NCI-H510A (cell line): ENCODE results near the gene NR4A1.

Source experiments
- DNase-seq: peaks from one replicate; lab custom pipeline; 2025; lab: John Stamatoyannopoulos, UW

The NR4A1 gene

DNA sequence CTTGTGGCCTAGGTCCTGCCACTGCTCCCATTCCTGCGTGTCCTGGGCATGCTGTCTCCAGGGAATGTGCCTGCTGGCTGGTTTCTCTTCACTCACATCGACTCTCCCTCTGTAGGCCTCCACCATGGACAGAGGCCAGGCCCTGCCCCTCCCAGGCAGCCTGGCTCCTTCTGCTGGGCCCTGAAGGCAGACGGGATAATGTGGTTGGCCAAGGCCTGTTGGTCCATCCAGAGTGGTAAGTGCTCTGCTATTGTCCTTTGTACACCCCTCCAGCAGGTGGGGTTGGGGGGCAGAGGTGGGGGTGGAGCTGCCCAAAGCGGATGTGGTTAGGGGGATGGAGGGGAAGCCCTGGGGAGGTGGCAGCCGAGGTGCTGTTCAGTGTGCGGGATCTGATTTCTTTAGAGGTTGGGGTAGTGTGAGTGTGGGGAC lies 9.5 kb upstream of the NR4A1 start:
- no peak for DNase-seq

DNA sequence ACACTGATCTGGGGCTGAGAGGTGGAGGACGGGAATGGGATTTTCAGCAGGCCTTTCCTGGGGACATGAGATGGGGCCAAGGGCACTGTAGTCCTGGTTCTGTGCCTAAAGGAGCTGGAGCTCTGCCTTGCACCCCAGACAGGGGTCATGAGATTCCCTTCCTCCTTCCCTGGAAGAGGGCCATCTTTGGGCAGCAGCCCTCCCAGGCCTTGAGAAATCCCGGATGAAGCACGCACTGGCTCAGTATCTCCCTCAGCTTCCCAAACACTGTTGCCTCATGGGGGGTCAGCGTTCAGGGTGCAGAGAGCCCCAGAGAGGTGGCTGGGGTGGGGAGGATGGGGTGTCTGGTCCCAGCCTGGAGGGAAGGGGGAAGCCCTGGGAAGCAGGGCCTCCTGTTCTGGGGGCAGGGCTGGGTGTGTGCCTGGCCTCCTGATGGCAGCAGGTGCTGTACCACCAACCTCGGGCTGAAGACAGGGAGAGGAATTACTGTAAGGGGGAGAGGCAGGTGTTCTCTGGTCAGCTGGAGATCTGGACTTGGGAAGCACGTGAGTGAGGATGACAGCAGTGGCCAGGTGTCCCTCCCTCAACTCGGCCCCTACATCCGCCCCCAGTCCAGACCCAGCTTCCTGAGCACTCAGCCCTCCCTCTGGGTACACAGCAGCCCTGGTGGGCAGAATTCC lies 8.4 kb upstream of the NR4A1 start:
- DNase-seq: peak; percentile 41

DNA sequence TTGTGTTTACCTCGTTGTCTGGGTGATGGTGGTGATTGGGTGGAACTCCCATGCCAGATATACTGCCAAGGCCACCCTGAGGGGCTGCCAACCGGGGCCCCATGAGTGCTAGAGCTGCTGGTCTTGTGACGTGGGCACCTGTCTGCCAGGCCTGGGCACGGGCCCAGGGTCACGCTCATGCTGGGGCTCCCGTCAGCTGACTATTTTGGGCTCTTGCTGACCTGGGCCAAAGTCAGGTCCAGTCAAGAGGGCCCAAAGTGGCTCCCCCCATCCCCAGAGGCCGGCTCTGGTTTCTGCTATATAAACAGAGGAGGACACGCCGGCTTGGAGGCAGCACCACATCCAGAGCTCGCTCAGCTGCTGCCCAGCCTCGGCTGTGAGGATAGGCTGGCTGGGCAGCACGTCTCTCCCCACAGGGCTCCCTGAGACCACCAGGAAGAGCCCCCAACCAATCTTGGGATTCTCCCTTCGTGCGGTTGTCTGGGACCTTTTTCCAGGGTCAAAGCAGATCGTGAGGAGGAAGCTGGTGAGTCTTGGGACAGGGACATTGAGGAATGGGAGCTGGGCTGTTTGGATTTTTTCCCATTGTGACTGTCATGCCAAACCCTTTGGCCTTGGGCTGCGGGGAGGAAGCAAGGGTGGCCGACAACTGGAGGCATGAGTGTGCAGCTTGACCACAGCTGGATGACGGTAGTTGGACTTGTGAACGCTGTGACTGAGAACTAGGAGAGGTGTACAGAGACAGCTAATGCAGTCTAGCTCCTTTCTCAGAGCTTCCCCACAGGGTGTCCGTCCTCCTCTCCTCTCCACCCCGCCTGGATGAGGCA lies 7.6 kb upstream of the NR4A1 start:
- DNase-seq: no peak

DNA sequence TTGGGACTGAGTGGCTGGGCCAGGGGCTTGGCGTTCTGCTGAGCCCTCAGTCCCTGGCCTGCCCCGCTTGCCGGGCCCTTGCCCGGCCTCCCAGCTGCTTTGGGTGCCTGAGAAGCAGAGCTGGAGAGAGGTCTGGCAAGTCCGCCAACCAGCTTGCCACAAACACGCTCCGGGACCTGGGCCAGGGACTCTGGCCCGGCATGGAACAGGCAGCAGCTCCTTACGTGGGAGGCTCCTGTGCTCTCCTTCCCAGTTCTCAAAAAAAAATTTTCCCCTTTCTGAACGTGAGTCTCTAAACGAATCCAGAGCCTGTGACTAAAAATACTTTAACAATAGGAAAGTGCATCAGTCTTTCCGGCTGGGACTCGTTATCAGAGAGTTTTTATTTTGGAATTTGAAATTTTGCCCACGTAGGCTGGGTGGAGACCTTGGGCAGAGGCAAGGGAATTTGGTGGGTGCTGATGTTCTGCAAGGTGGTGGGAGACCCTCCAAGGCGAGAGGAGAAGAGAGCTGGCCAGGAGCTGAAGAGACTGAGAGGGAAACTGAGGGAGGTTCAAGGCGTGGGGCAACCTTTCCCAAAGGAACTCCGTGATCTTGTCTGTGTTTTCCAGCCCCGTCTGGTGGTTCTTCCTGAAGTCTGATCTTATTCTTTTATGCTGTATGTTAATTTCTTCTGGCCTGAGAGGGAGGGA lies 6.8 kb upstream of the NR4A1 start:
- no peak for DNase-seq

DNA sequence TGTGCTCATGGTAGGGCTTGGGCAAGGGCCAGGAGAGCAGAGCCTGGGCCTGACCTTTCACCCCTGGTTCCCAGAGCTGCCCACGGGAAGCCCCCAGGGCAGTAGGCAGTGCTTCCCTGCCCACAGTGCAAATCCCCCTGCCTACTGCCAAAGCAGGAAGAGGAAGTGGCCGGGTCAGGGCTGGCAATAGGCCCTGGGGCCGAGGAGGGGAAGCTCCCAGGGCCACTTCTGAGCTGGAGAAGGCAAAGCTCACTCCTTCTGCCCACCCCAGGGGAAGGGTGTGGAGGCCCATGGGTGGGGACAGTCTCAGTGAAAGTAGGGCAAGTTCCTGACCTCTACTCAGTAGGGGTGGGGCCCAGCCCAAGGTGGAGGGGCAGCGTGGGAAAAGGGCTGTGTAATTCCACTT lies 5.4 kb upstream of the NR4A1 start:
- DNase-seq: no peak

DNA sequence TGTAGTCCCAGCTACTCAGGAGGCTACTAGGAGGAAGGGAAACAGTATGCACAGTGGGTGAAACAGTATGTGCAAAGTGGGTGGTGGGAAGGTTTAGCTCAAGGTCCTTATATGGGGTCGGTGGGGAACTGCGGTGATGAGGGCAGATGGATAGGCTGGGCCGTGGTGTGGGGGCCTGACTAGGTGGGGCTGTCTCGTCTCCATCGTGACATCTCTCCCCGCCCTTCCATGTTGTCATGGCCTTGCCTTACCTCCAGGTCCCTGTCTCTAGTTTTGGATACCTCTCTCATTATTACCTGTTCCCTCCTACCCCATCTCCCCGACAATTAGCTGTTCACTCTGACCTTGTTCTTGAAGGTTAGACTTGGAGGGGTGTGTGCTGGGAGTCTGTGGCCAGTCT lies 4.4 kb upstream of the NR4A1 start:
- DNase-seq: no peak

DNA sequence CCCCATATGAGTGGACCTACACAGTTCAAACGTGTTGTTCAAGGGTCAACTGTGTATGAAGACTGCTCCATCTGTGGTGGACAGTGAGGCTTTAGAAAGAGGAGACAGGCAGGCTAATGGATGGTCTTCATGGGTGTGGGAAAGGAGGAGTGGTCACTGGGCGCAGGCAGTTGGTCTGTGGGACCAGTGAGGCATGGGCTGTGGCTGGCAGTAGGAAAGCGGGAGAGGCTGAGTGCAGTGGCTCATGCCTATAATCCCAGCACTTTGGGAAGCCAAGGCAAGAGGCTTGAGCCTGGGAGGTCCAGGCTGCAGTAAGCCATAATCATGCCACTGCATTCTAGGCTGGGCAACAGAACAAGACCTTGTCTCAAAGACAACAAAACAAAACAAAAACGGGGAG lies 2.0 kb upstream of the NR4A1 start:
- DNase-seq: no peak

DNA sequence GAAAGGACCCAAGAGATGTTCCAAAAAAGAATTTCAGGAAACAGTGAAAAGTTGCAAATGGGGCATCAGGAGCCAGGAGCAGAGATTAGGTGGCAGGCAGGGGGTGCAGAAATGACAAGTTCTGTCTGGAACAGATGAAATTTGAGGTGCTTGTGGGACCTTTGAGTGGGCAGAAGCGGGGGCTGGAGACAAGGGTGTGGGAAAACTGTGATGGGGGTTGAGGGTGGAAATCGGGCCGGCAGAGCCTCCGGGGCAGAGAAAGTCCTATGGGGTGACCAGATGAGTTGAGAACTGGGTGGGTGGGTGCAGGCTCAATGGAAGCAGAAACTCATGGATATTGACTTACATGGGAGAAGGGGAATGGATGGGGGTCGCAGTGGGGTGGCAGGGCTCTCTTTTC lies 1.6 kb upstream of the NR4A1 start:
- DNase-seq: no peak

DNA sequence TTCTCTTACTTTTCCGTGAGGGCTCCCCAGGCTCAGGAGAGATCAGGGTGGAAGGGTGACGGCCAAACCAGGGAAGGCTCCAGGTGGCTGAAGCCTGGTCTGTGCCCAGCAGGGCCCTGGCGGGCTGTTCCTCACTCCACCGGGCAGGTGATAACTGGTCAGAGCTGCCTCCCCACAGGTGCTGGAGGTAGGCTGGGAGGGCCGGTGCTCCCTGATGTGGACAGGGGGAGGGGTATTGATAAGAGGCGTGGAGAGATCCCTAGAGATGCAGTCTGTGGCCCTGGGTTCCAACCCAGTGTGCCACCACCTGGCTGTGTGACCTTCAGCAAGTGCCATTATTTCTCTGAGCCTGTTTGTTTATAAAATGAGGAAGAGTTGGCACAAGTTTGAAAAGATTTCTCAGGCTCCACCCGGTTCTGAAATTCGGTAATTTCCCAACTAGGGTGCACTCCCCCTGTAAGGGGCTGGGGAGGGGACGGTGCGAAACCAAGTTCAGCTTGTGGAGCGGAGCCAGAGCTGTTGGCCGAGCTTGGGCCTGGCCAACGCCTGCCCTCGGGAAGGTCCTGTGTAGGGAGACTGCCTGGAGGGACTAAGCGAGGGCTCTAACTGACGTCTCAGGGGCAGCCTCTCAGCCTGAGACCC lies 1.0 kb upstream of the NR4A1 start:
- peak; percentile 71 for DNase-seq

DNA sequence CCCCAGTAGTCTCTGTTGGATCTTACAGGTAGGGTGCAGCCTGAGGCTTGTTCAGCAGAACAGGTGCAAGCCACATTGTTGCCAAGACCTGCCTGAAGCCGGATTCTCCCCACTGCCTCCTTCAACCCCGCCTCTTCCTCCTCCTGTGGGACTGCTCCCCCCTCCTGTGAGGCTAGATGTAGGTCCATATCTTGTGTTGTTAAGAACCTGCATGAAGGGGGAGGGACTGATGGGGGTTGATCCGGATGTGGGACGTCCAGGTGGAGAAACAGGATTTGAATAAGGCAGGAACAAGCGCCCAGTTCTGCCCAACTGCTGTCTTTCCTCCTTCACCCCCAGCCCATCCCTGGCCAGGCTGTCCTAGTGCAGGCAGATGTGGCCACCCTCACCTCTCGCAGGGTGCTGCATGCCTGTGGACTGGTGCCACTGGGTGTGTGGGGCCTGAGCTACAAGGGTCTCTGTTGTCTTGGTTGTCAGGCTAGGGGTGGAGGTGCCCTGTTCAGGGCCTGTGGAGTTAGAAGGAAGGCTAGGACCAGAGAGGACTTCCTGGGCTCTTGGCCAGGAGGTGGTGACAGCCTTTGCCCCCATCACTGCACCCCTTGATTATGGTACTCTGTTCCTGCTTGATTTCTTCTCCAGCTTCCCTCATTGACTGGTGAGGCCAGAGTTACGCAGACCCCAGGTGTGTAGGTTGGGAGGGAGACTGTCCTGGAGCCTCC lies 1.4 kb downstream of the NR4A1 start:
- DNase-seq: no peak

DNA sequence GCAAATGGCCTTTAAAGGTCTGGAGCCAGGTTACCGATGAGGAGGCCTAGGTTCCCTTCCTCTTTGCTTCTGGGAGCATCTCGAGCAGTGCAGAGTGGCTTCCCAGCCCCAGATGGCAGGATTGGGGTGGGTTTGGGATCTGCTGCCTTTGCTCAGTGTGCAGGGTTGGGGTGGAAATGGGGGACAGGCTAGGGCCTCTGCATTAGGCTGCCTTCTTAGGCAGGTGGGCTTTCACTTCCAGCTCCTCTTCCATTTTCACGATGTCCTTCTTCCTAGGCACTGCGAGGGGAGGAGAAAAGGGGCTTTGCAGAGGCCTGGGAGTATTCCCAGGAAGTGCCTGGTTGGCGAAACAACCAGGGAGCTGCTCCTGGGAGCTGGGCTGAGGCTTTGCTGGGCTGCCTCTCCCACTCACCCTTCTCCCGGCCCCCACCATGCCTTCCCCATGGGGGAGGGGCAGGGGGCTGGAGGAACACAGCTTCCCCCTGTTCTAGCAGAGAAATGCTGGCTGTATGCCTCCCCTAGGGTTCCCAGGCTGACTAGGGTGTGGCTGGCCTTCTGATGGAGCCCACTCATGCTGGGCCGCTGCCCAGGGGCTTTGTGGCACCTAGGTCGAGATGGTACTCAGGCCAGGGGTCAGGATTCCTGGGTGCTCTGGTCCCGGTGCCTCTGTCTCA lies 2.4 kb downstream of the NR4A1 start:
- DNase-seq: no peak

DNA sequence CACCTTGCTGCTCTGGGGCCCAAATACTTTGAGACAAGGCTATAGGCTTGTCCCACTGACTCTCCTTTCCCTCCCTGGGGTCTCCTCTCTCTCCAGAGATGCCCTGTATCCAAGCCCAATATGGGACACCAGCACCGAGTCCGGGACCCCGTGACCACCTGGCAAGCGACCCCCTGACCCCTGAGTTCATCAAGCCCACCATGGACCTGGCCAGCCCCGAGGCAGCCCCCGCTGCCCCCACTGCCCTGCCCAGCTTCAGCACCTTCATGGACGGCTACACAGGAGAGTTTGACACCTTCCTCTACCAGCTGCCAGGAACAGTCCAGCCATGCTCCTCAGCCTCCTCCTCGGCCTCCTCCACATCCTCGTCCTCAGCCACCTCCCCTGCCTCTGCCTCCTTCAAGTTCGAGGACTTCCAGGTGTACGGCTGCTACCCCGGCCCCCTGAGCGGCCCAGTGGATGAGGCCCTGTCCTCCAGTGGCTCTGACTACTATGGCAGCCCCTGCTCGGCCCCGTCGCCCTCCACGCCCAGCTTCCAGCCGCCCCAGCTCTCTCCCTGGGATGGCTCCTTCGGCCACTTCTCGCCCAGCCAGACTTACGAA lies 3.1 kb downstream of the NR4A1 start:
- no peak for DNase-seq

DNA sequence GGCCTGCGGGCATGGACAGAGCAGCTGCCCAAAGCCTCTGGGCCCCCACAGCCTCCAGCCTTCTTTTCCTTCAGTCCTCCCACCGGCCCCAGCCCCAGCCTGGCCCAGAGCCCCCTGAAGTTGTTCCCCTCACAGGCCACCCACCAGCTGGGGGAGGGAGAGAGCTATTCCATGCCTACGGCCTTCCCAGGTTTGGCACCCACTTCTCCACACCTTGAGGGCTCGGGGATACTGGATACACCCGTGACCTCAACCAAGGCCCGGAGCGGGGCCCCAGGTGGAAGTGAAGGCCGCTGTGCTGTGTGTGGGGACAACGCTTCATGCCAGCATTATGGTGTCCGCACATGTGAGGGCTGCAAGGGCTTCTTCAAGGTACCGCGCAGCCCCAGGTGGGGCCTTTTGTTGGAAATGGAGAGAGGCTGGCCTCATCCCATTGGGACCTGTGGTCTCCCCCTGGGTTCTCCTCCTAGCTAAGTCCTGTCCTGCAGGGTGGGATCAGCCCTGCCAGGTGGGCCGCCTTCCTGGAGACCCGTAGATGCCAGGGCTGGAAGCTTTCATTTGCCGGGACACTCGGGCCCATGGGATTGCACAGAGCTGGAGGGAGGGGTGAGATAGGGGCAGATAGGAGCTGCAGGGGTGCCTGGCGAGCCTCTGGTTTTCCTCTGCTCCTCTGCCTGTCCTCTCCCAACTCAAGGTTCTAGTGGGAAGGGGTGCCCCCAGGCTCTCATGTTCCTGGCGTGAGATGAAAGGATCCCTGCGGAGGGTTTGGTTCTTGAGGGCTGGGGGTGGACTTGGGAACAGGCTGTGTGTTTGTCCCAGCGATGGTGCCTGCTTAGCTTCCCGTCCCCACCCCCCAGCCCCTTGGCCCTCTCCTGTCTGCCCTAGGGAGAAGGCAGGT lies 3.8 kb downstream of the NR4A1 start:
- DNase-seq: no peak

DNA sequence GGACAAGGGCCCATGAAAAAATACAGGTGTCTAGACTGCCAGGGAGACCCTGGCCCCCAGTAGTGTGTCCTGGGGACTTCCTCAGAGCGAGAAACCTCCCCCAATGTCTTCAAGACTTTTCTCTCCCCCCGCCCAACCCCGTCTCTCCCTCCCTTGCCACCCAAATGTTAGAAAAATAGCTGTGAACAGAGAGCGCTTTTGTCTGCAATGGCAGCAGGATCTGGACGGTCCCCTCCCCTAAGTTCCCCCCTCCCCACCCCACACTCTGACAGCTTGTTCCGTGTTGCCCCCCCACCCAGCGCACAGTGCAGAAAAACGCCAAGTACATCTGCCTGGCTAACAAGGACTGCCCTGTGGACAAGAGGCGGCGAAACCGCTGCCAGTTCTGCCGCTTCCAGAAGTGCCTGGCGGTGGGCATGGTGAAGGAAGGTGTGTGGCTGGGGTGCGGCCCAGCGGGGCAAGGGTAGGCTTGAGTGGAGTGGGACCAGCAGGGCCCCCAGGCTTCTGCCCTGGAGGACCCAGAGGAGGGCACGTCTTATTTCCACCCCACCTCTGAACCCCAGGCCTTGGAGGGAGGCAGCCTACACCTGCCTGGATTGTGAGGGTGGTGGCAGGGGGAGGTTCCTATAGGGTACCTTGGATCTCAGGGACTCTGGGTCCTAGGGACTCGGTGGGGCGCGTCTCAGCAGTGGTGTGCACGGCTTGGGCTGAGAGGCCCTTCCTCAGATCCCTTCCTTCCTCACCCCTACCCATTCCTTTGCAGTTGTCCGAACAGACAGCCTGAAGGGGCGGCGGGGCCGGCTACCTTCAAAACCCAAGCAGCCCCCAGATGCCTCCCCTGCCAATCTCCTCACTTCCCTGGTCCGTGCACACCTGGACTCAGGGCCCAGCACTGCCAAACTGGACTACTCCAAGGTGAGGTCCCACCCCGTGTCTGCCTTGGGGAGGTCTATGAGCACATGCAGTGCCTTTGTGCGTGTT lies 4.8 kb downstream of the NR4A1 start:
- DNase-seq: no peak

DNA sequence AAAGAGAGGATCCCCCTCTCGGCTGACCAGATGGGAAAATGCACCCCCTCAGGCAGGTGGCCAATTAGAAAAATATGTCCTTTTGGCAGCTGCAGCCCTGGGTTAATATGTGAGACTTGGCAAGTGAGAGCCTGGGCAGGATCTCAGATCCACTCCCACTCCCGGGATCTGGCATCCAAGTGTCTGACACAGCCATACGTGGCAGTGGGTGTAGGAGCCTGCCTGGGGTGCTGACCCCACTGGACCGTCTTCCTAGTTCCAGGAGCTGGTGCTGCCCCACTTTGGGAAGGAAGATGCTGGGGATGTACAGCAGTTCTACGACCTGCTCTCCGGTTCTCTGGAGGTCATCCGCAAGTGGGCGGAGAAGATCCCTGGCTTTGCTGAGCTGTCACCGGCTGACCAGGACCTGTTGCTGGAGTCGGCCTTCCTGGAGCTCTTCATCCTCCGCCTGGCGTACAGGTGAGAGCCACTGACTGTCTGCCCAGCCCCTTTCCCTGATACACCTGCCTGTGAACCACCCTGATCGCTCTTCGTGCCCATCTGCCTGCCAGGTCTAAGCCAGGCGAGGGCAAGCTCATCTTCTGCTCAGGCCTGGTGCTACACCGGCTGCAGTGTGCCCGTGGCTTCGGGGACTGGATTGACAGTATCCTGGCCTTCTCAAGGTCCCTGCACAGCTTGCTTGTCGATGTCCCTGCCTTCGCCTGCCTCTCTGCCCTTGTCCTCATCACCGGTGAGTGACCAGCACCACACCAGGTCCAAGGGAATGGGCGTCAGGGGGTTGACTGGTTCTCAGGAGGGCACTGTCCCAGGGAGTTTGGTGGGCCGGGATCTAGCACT lies 5.8 kb downstream of the NR4A1 start:
- DNase-seq: no peak

DNA sequence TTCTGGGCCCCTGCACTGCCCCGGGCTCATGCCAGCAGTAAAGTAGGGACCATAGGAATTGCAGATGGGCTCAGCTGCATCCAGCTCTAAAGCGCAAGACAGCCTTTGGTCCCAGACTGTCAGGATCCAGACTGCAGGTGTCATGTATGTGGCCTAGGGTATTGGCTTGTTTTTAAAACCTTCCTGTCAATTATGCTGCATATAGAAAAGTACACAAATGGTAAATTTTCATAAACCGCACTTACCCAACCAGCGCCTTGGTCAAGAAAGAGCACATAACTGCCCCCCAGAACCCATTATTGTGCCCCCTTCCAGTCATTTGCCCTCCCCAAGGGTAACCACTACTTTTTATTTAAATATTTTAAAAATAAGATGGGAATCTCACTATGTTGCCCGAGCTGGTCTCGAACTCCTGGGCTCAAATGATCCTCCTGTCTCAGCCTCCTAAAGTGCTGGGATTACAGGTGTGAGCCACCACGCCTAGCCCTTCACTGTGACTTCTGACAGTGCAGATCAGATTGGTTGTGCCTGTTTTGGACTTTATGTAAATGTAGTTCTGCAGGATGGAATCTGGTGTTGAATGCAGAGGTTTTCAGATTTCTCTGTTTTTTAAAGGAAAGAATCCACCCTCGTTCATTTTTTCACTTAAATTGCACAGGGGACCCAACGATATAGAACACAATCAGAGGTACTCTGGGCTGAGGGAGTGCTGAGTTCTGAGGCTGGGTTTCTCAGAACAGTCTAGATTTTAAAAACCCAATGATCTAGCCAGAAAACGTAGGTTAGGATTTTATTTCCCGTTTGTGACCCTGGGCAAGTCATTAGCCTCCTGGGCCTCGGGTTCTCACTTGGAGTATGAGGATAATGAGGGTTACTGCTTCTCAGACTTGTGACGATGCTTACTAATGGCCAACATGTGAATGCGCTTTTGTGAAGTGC lies 6.7 kb downstream of the NR4A1 start:
- no peak for DNase-seq
